SU-DHL-6 (cell line): ENCODE measurements around the gene ASB2.
A peak's percentile ranks its signal among the peaks of the same experiment; 100 is the strongest.

Experiments used
- H2AFZ ChIP-seq: fragments of 200-600 bp; sonication (generic); 2 replicates; pipeline ENCODE4 v1.6.1; 2014; ENCODE audit warnings: low read depth, mild to moderate bottlenecking, moderate library complexity, mixed read lengths, antibody characterized with exemption, low read length; ENCODE audit not compliant: severe bottlenecking
- H3F3A ChIP-seq: fragments of 200-600 bp; shearing (Covaris generic); 2 replicates; pipeline ENCODE4 v1.6.0; 2016; ENCODE audit warnings: antibody characterized with exemption, mild to moderate bottlenecking; ENCODE audit not compliant: insufficient read depth
- H3K27ac ChIP-seq: fragments of 200-600 bp; sonication (generic); 2 replicates; pipeline ENCODE4 v1.5.1; 2016; ENCODE audit warnings: low read depth, mild to moderate bottlenecking, low read length, moderate library complexity, mixed read lengths
- H3K27me3 ChIP-seq: fragments of 200-600 bp; sonication (generic), shearing (Covaris generic); 2 replicates; pipeline ENCODE4 v1.6.0; 2014; ENCODE audit warnings: mild to moderate bottlenecking, low read length
- H3K36me3 ChIP-seq: fragments of 200-600 bp; sonication (generic); 2 replicates; pipeline ENCODE4 v1.6.1; 2014; ENCODE audit warnings: mild to moderate bottlenecking, low read length, mixed read lengths
- H3K4me2 ChIP-seq: fragments of 300-600, 200-600 bp; shearing (Covaris generic), sonication (generic); 2 replicates; pipeline ENCODE4 v1.6.0; 2014; ENCODE audit warnings: low read length, low read depth, mild to moderate bottlenecking; ENCODE audit not compliant: poor library complexity, severe bottlenecking
- H3K4me3 ChIP-seq: fragments of 200-600 bp; sonication (generic); 2 replicates; pipeline ENCODE4 v1.5.1; 2014; ENCODE audit warnings: antibody characterized with exemption, low read length, mild to moderate bottlenecking, mixed read lengths; ENCODE audit not compliant: insufficient read depth, poor library complexity, severe bottlenecking
- H3K79me2 ChIP-seq: fragments of 200-600 bp; sonication (generic); 2 replicates; pipeline ENCODE4 v1.6.1; 2014; ENCODE audit warnings: mild to moderate bottlenecking, low read length, moderate library complexity; ENCODE audit not compliant: insufficient read depth
- H3K9ac ChIP-seq: fragments of 200-600 bp; sonication (generic); 2 replicates; pipeline ENCODE4 v1.7.0; 2014; ENCODE audit warnings: mild to moderate bottlenecking, low read length
- H3K9me2 ChIP-seq: fragments of 200-600 bp; sonication (generic); replicated peaks from 2 replicates; pipeline ENCODE4 v1.6.1; 2014; ENCODE audit warnings: low read length; ENCODE audit not compliant: insufficient read depth
- H3K9me3 ChIP-seq: fragments of 200-600 bp; sonication (generic); 2 replicates; pipeline ENCODE4 v1.6.1; 2014; ENCODE audit warnings: low read length, mixed read lengths; ENCODE audit not compliant: insufficient read depth
- H4K20me1 ChIP-seq: fragments of 200-600 bp; sonication (generic); 2 replicates; pipeline ENCODE4 v1.6.1; 2014; ENCODE audit warnings: low read depth, mild to moderate bottlenecking, antibody characterized with exemption, low read length, moderate library complexity, mixed read lengths
- CTCF ChIP-seq: fragments of 200-600 bp; sonication (generic); IDR thresholded peaks from one replicate; pipeline ENCODE4 v1.5.1; 2017; ENCODE audit warnings: antibody characterized with exemption, mild to moderate bottlenecking, low read length, moderate library complexity; ENCODE audit not compliant: insufficient read depth, poor library complexity, severe bottlenecking
- EZH2phosphoT487 ChIP-seq: fragments of 200-600 bp; sonication (generic), shearing (Covaris generic); conservative IDR thresholded peaks from 2 replicates; pipeline ENCODE4 v1.6.1; 2018; ENCODE audit warnings: mild to moderate bottlenecking, antibody characterized with exemption, low read length, moderate library complexity, mixed read lengths

Gene ASB2

GRCh38 chr14:93940437-93940836 lies 35.9 kb downstream of the ASB2 start:
- H3F3A ChIP-seq: no peaks in the 10 kb centered on the region
- no peaks in the 10 kb centered on the region for H4K20me1 ChIP-seq
- TF ChIP-seq EZH2phosphoT487: no peak
- no peak for TF ChIP-seq CTCF
- H3K4me2 ChIP-seq: no peak overlapping the region
- H3K79me2 ChIP-seq: no peaks in the 10 kb centered on the region
- H3K9me3 ChIP-seq: no peaks in the 10 kb centered on the region
- no peaks in the 10 kb centered on the region for H3K27me3 ChIP-seq
- no peak overlapping the region for H3K4me3 ChIP-seq
- no peaks in the 10 kb centered on the region for H3K36me3 ChIP-seq
- peak overlapping the region; percentile 69 for H3K27ac ChIP-seq
- H3K9ac ChIP-seq: peak overlapping the region; percentile 29; the same call in 1 of the 2 replicates
- H3K9me2 ChIP-seq: no peaks in the 10 kb centered on the region
- H2AFZ ChIP-seq: no peak overlapping the region

- Histone ChIP-seq H3F3A (no peaks in the 10 kb centered on the region), H3K36me3 (no peaks in the 10 kb centered on the region), H3K79me2 (no peaks in the 10 kb centered on the region), H3K4me3 (no peak overlapping the region), H2AFZ (no peak overlapping the region), H3K9ac (peak overlapping the region; percentile 29; the same call in 1 of the 2 replicates), H3K9me2 (no peaks in the 10 kb centered on the region), H3K9me3 (no peaks in the 10 kb centered on the region), H4K20me1 (no peaks in the 10 kb centered on the region), H3K27ac (peak overlapping the region; percentile 69), H3K27me3 (no peaks in the 10 kb centered on the region), H3K4me2 (peak overlapping the region; percentile 21)
- peak; percentile 90 for TF ChIP-seq CTCF
- no peak for TF ChIP-seq EZH2phosphoT487
Measured at GRCh38 chr14:93939304-93940229, 36.8 kb downstream of the ASB2 start.

GRCh38 chr14:93938751-93939303 lies 37.5 kb downstream of the ASB2 start:
- no peak for TF ChIP-seq EZH2phosphoT487
- no peak for TF ChIP-seq CTCF
- Histone ChIP-seq H4K20me1 (no peaks in the 10 kb centered on the region), H3F3A (no peaks in the 10 kb centered on the region), H2AFZ (no peak overlapping the region), H3K36me3 (no peaks in the 10 kb centered on the region), H3K79me2 (no peaks in the 10 kb centered on the region), H3K9ac (no peak overlapping the region), H3K27me3 (no peaks in the 10 kb centered on the region), H3K4me2 (no peak overlapping the region), H3K4me3 (no peak overlapping the region), H3K9me2 (no peaks in the 10 kb centered on the region), H3K9me3 (no peaks in the 10 kb centered on the region), H3K27ac (no peak overlapping the region)
